Liver (tissue), 2 donors: ENCODE measurements around the gene NR4A3.

Experiments used
- CTCF ChIP-seq: fragments of 150-350 bp; IDR thresholded peaks from 2 replicates; pipeline ENCODE4 v1.5.1; 2017; ENCODE audit warnings: improper control_type of control experiment, low read depth, low read length; ENCODE audit not compliant: missing input control
- YY1 ChIP-seq: IDR thresholded peaks from 2 replicates; pipeline ENCODE4 v1.6.1; 2016; ENCODE audit warnings: antibody characterized with exemption, mild to moderate bottlenecking
- donor health status: healthy.

DNA sequence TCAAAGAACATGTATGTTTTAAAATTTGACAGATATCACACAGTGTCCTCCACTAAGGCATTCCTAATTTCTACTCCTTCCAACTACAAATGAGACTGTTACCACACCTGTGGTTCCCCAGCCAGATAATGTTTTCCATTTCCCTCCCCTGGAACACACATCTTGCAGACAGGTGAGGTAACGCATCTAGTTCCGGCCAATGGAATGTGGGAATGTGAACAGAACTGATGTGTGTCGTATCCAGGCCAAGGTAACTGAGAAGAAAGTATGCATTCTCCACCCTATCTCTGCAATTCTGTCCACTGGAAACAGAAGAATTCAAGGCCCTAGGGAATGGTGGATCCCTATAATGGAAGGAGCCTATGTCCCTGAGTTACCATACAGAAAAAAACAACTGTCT lies 19.9 kb upstream of the NR4A3 start:
- TF ChIP-seq CTCF (no peak), YY1 (no peak)
